Dermis microvascular lymphatic vessel endothelial cell (primary cell): Measurements from ENCODE around the gene GPR150. TPM values are rescaled to one million over a fixed set of nuclear protein-coding genes. Genes with fewer than 3 reads are reported as not detected.

ENCODE experiments used
- DNase-seq, 2 donors: peaks; one replicate each; pipeline versions ENCODE4 v3.0.0 to v3.0.0-alpha.2; 2010; ENCODE audit warnings: low read depth in 2 of 2
- total RNA-seq: library from RNA; depleted of rRNA; stranded (reverse); fragments of >200 nt; gene quantifications from 2 replicates; pipeline ENCODE4 v1.2.1, GENCODE V29; 2014

GPR150 gene
- 0.13 TPM in 2 replicates for total RNA-seq

- peak in 1 of 2 donors; percentile 69 for DNase-seq
Observed at GRCh38 chr5:95620030-95620869, at the start of gene GPR150. Gene GPR150 (plus strand): TSS chr5:95620087. CDS start chr5:95620276, 189 bp downstream.

- DNase-seq = no peak
Observed at GRCh38 chr5:95572016-95572415, 47.9 kb upstream of the GPR150 start.

- no peak for DNase-seq
Observed at GRCh38 chr5:95581576-95581975, 38.3 kb upstream of the GPR150 start.

GRCh38 chr5:95583992-95584391 is 35.9 kb upstream of the GPR150 start:
- DNase-seq = no peak

- no peak for DNase-seq
Observed at GRCh38 chr5:95590880-95591279, 29.0 kb upstream of the GPR150 start.

- DNase-seq = peak in 1 of 2 donors; percentile 64
Observed at GRCh38 chr5:95591490-95591901, 28.4 kb upstream of the GPR150 start.

- no peak for DNase-seq
Observed at GRCh38 chr5:95595289-95595931, 24.5 kb upstream of the GPR150 start.

- DNase-seq = no peak
Observed at GRCh38 chr5:95599252-95599651, 20.6 kb upstream of the GPR150 start.

- DNase-seq = no peak
Observed at GRCh38 chr5:95600557-95600956, 19.3 kb upstream of the GPR150 start.

GRCh38 chr5:95605786-95606185 is 14.1 kb upstream of the GPR150 start:
- no peak for DNase-seq

- DNase-seq = no peak
Observed at GRCh38 chr5:95606419-95606818, 13.5 kb upstream of the GPR150 start.

- no peak for DNase-seq
Observed at GRCh38 chr5:95609711-95610110, 10.2 kb upstream of the GPR150 start.

GRCh38 chr5:95610546-95610945 is 9.3 kb upstream of the GPR150 start:
- DNase-seq = no peak

- DNase-seq = no peak
Observed at GRCh38 chr5:95611396-95611795, 8.5 kb upstream of the GPR150 start.

GRCh38 chr5:95613514-95613913 is 6.4 kb upstream of the GPR150 start:
- DNase-seq = no peak

GRCh38 chr5:95615164-95615467 is 4.8 kb upstream of the GPR150 start:
- DNase-seq = no peak

GRCh38 chr5:95617057-95617456 is 2.8 kb upstream of the GPR150 start:
- no peak for DNase-seq

- DNase-seq = peak in 1 of 2 donors; percentile 65
Observed at GRCh38 chr5:95619096-95619495, 791 bp upstream of the GPR150 start.

GRCh38 chr5:95619514-95620029 is 315 bp upstream of the GPR150 start:
- no peak for DNase-seq

GRCh38 chr5:95620870-95621838 is 1.3 kb downstream of the GPR150 start:
- DNase-seq = peak in 1 of 2 donors; percentile 50

GRCh38 chr5:95621839-95622629 is 2.1 kb downstream of the GPR150 start:
- DNase-seq = no peak
